Liver (tissue), 9 donors: ENCODE measurements around the gene CASP14. TPM values are rescaled to one million over a fixed set of nuclear protein-coding genes. Genes with fewer than 3 reads are reported as not detected.

Source experiments
- DNase-seq: peaks from one replicate; pipeline ENCODE4 v3.0.0-alpha.2; 2017; ENCODE audit warnings: low spot score
- H3K27ac ChIP-seq, 2 donors: one replicate each; pipeline ENCODE4 v1.7.0; 2013; ENCODE audit warnings: inconsistent platforms in 2 of 2, low read length in 2 of 2, control low read depth in 1 of 2, low read depth in 1 of 2, mild to moderate bottlenecking in 1 of 2
- H3K27me3 ChIP-seq, 4 donors: one replicate each; pipeline versions ENCODE4 v1.6.1 to v1.7.0; 2013; ENCODE audit warnings: low read length in 3 of 4, inconsistent platforms in 1 of 4, mild to moderate bottlenecking in 1 of 4, moderate library complexity in 1 of 4; ENCODE audit not compliant: control insufficient read depth in 4 of 4, insufficient read depth in 4 of 4
- H3K36me3 ChIP-seq, 4 donors: one replicate each; pipeline versions ENCODE4 v1.6.1 to v1.7.0; 2013; ENCODE audit warnings: low read length in 3 of 4, mild to moderate bottlenecking in 3 of 4, low read depth in 1 of 4, moderate library complexity in 1 of 4; ENCODE audit not compliant: control insufficient read depth in 4 of 4, insufficient read depth in 3 of 4
- H3K4me1 ChIP-seq, 4 donors: one replicate each; pipeline versions ENCODE4 v1.6.1 to v1.7.0; 2013; ENCODE audit warnings: low read length in 3 of 4, mild to moderate bottlenecking in 3 of 4, moderate library complexity in 1 of 4; ENCODE audit not compliant: control insufficient read depth in 4 of 4, insufficient read depth in 4 of 4
- H3K4me3 ChIP-seq, 3 donors: one replicate each; pipeline versions ENCODE4 v1.6.1 to v1.7.0; 2013; ENCODE audit warnings: low read length in 3 of 3, control low read depth in 1 of 3, low read depth in 1 of 3, mild to moderate bottlenecking in 1 of 3
- H3K9ac ChIP-seq, 2 donors: one replicate each; pipeline ENCODE4 v1.7.0; 2013; ENCODE audit warnings: low read length in 2 of 2, mild to moderate bottlenecking in 2 of 2, moderate library complexity in 2 of 2, control low read depth in 1 of 2, low read depth in 1 of 2
- H3K9me3 ChIP-seq, 4 donors: one replicate each; pipeline versions ENCODE4 v1.6.1 to v1.7.0; 2013; ENCODE audit warnings: low read length in 3 of 4; ENCODE audit not compliant: control insufficient read depth in 4 of 4
- ATF3 ChIP-seq: IDR thresholded peaks from 2 replicates; pipeline ENCODE4 v1.6.1; 2016; ENCODE audit warnings: antibody characterized with exemption
- CTCF ChIP-seq: fragments of 150-350 bp; IDR thresholded peaks from 2 replicates; pipeline ENCODE4 v1.5.1; 2017; ENCODE audit warnings: improper control_type of control experiment, low read depth, low read length; ENCODE audit not compliant: missing input control
- EGR1 ChIP-seq, 2 donors: IDR thresholded peaks; 2 replicates each; pipeline ENCODE4 v1.6.1; 2016 to 2018; ENCODE audit warnings: antibody characterized with exemption in 2 of 2, low read depth in 2 of 2
- FOXA1 ChIP-seq: IDR thresholded peaks from 2 replicates; pipeline ENCODE4 v1.6.1; 2016; ENCODE audit warnings: antibody characterized with exemption
- FOXA2 ChIP-seq: IDR thresholded peaks from 2 replicates; pipeline ENCODE4 v1.6.1; 2016; ENCODE audit warnings: antibody characterized with exemption
- GABPA ChIP-seq, 2 donors: IDR thresholded peaks in 1 of 2; conservative IDR thresholded peaks in 1 of 2; 2 replicates each; pipeline ENCODE4 v1.6.1; 2016; ENCODE audit warnings: antibody characterized with exemption in 2 of 2, mild to moderate bottlenecking in 1 of 2, moderate library complexity in 1 of 2
- HNF4A ChIP-seq, 2 donors: conservative IDR thresholded peaks; 2 replicates each; pipeline ENCODE4 v1.6.1; 2016; ENCODE audit warnings: antibody characterized with exemption in 2 of 2, mild to moderate bottlenecking in 2 of 2
- HNF4G ChIP-seq: IDR thresholded peaks from 2 replicates; pipeline ENCODE4 v1.6.1; 2016; ENCODE audit warnings: antibody characterized with exemption
- JUND ChIP-seq, 2 donors: IDR thresholded peaks; 2 replicates each; pipeline ENCODE4 v1.6.1; 2016; ENCODE audit warnings: antibody characterized with exemption in 2 of 2
- MAX ChIP-seq: IDR thresholded peaks from 2 replicates; pipeline ENCODE4 v1.6.1; 2016; ENCODE audit warnings: antibody characterized with exemption
- NR2F2 ChIP-seq: IDR thresholded peaks from 2 replicates; pipeline ENCODE4 v1.6.1; 2016; ENCODE audit warnings: antibody characterized with exemption
- RAD21 ChIP-seq, 2 donors: IDR thresholded peaks; 2 replicates each; pipeline ENCODE4 v1.6.1; 2016; ENCODE audit warnings: antibody characterized with exemption in 2 of 2, mild to moderate bottlenecking in 2 of 2
- REST ChIP-seq: IDR thresholded peaks from 2 replicates; pipeline ENCODE4 v1.6.1; 2016; ENCODE audit warnings: antibody characterized with exemption, mild to moderate bottlenecking
- RXRA ChIP-seq, 2 donors: IDR thresholded peaks; 2 replicates each; pipeline ENCODE4 v1.6.1; 2017 to 2018; ENCODE audit warnings: antibody characterized with exemption in 2 of 2, mild to moderate bottlenecking in 1 of 2
- SP1 ChIP-seq: IDR thresholded peaks from 2 replicates; pipeline ENCODE4 v1.6.1; 2018; ENCODE audit warnings: antibody characterized with exemption, mild to moderate bottlenecking
- TAF1 ChIP-seq: conservative IDR thresholded peaks from 2 replicates; pipeline ENCODE4 v1.6.1; 2016; ENCODE audit warnings: antibody characterized with exemption, mild to moderate bottlenecking
- YY1 ChIP-seq: IDR thresholded peaks from 2 replicates; pipeline ENCODE4 v1.6.1; 2016; ENCODE audit warnings: antibody characterized with exemption, mild to moderate bottlenecking
- ZBTB33 ChIP-seq: IDR thresholded peaks from 2 replicates; pipeline ENCODE4 v1.6.1; 2016; ENCODE audit warnings: antibody characterized with exemption
- WGBS: extraction: QIAGEN DNeasy Blood & Tissue Kit; methylation state at CpG from one replicate; pipeline ENCODE4 v1.1.7; 2013; 5-methylcytosine and 5-hydroxymethylcytosine counted together
- polyA plus RNA-seq, 2 donors: library from polyadenylated mRNA; stranded (reverse) in 1 of 2; unstranded in 1 of 2; fragments of 200-250 nt in 1 of 2; fragments of >200 nt in 1 of 2; fragmentation: Nextera tagmentation in 1 of 2; extraction: Ambion mirVana in 1 of 2; gene quantifications; one replicate each; pipeline versions ENCODE4 v1.2.1 to v1.2.3, GENCODE V29; 2013 to 2015
- total RNA-seq, 2 donors: library from RNA; depleted of rRNA; stranded (reverse); fragments of >200 nt; gene quantifications; one replicate each; pipeline ENCODE4 v1.2.3, GENCODE V29; 2014
- donor health status: healthy.
- donor health status: healthy.
- donor health status: healthy.
- donor health status: healthy.
- donor health status: healthy.

CASP14 gene
- total and polyA plus RNA-seq, 4 donors, result not detected

- Histone ChIP-seq H3K9ac (no peak overlapping the region), H3K4me3 (no peak overlapping the region), H3K27me3 (peaks cover 0 to 4% (median under 1%) of the 10 kb centered on the region in 4 donors), H3K27ac (no peak overlapping the region), H3K4me1 (no peaks in the 10 kb centered on the region), H3K36me3 (no peaks in the 10 kb centered on the region), H3K9me3 (no peaks in the 10 kb centered on the region)
- no peak for TF ChIP-seq RAD21 (IDR thresholded peaks at IDR 0.05)
- no peak for TF ChIP-seq EGR1 (IDR thresholded peaks at IDR 0.05; ENCODE audit: low read depth in 2 of 2)
- TF ChIP-seq MAX, result no peak
- TF ChIP-seq ZBTB33, result no peak
- TF ChIP-seq TAF1, result no peak
- no peak for TF ChIP-seq HNF4A (conservative IDR thresholded peaks at IDR 0.05)
- no peak for TF ChIP-seq SP1
- TF ChIP-seq GABPA (IDR thresholded peaks at IDR 0.05 in 1 of 2, conservative IDR thresholded peaks at IDR 0.05 in 1 of 2), result no peak
- no peak for TF ChIP-seq REST
- TF ChIP-seq RXRA (IDR thresholded peaks at IDR 0.05), result no peak
- TF ChIP-seq FOXA2, result no peak
- TF ChIP-seq NR2F2, result no peak
- no peak for TF ChIP-seq YY1
- no peak for TF ChIP-seq JUND (IDR thresholded peaks at IDR 0.05)
- no peak for TF ChIP-seq CTCF
- no peak for TF ChIP-seq ATF3
- TF ChIP-seq FOXA1, result no peak
- no peak for TF ChIP-seq HNF4G
- 68% methylated on average over 45 of the region's 45 CpGs for WGBS
- DNase-seq, result no peak
Observed at GRCh38 chr19:15021286-15022007, 27.8 kb upstream of the CASP14 start.
